ENCODE results near the gene GPR17.

GPR17 gene

DNA sequence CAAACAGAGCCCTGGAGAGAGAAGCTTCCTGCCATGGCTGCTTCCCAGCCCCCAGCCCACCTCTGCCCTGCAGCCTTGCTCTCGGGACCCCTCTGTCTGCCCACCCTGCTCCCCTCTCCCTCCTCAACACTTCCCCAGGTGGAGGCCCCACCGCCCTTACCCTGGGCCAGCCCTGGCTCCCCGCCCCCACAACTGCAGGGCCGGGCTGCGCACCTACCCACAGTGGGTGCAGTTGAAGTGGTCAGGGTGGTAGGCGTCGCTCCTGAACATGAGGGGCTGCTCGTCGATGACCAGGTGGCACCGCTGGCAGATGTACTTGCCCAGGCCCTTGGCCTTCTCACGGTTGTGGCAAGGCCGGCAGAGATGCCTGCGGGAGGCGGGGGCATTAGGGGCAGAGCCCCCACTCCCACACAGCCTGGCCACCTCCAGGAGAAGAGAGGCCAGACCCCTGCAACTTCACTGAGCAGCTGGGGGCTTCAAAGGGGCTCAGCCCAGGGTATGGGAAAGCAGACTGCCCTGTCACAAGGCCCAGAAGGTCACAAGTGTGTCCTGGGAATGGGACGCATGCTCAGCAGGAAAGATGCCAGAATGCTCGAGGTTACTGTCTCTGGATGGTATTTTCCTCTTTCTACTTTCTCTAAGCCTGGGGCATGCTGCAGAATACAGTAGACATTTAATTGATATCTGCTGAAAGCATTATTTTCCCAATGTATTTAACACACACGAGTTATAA lies 3.1 kb upstream of the GPR17 start:
- DNase-seq = no peak

DNA sequence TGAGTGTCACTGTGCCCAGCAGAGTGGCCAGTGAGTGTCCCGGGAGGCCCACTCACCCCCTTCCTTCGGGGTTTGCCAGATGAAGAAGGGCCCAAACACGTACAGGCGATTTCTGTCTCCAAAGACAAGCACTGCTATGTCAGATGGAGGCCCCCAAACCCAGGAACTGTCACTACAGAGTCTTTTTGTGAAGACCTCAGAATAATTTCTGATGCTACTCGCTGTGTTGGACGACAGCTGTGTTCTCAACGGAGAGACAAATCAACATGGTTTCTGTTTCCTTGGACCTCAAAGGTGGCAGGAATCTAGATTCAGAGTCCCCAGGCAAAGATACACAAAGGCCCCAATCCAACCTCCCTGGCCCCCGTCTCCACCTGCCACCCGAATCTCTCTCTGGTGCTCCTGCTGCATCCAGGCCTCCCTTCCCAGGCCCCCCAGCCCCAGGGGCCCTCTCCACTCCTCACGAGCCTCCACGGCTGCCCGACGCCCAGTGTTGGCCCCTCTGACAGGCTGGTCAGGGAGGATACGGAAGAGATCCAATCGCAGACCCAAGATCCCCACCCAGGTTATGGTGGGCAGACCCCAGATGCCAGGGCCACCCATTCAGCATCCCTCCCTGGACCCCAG lies 2.4 kb upstream of the GPR17 start:
- no peak for DNase-seq

DNA sequence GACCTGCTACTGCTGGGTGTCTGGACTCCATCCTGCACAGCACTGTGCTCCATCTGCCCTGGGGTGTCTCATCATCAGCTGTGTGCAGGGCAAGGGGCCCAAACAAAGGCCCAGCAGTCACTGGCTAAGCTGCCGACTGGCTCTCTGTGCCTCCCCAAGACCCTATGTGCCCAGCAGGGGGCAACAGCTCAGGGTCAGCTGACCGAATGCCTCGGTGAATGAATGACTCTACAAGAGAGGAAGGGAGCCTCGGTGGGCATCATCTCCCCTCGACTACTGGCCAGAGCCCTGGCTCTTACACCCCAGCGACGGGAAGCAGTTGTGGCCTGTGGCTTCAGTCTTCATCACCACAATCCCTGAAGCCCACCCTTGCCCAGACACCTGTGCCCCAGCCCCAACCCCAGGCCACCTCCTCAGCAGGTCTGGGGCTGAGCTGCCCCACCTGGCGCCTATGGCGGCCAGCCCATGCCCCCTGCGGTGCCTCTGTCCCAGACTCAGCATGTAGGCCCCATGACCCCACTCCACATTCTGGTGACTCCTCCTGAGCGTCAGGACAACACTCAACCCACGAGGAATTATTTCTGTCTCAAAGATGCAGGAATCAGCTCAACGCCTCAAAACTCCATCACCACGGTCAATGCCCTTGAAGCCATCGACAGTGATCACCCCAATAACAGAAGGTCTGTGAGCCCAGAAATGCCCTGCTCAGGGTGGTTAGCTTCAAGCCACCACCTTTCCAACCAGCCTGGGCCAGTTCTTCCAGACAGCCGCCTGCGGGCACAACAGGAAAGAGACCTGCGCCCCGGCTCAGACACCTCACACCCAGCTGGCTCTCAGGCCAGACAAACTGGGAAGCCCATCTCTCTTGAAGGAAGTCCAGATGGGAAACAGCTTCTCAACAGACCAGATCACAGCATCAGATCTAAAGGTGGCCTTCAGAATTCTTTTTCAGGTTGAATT lies 1.6 kb upstream of the GPR17 start:
- no peak for DNase-seq

DNA sequence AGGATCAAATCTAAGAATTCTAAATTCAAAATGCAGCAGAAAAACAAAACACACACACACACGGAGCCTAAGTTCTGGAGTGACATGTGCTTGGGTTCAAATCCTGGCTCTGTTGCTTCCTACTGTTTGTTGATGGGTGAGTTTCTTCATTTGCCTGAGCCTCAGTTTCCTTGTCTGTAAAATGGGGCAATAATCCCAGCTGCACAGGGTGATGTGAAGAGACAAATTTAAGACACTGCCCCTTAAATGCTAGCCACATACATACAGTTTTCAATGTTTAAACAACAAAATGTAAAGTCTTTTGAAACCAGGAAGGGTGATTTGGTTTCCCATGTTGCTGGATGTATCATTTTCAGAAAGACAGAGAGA lies 943 bp upstream of the GPR17 start:
- DNase-seq = no peak

DNA sequence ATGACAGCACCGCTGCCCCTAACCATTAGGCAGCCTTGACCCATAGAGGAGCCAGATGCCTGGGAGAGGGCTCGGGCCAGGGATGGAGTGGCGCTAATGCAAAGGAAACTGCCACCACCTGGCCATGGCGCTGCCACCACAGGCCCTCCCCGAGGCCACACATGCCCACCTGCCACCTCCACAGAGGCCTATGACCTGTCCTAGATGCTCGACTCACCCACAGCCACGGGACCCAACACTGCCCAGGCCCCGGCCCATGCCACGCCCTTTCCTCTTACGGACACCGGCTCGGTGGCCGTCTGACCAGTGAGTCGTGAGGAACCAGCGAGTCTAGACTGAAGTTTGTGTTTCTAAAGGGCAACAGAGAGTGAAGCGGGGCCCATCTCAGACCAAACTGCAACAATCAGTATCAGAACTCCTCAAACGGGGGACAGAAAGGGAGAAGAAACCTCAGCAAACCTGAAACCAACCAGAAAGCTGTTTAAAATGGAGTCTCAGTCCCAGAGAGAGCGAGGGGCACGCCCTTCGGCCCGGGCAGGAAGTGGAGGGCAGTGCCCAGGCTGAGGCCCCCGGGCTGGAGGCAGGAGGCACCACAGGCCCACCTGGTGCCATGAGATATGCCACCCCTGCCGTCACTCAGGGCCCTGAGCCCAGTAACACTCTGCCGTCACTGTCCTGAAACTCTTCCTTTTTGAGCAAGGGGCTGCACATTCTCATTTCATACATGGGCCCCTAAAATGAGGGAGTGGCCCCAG lies 711 bp downstream of the GPR17 start:
- DNase-seq = no peak

DNA sequence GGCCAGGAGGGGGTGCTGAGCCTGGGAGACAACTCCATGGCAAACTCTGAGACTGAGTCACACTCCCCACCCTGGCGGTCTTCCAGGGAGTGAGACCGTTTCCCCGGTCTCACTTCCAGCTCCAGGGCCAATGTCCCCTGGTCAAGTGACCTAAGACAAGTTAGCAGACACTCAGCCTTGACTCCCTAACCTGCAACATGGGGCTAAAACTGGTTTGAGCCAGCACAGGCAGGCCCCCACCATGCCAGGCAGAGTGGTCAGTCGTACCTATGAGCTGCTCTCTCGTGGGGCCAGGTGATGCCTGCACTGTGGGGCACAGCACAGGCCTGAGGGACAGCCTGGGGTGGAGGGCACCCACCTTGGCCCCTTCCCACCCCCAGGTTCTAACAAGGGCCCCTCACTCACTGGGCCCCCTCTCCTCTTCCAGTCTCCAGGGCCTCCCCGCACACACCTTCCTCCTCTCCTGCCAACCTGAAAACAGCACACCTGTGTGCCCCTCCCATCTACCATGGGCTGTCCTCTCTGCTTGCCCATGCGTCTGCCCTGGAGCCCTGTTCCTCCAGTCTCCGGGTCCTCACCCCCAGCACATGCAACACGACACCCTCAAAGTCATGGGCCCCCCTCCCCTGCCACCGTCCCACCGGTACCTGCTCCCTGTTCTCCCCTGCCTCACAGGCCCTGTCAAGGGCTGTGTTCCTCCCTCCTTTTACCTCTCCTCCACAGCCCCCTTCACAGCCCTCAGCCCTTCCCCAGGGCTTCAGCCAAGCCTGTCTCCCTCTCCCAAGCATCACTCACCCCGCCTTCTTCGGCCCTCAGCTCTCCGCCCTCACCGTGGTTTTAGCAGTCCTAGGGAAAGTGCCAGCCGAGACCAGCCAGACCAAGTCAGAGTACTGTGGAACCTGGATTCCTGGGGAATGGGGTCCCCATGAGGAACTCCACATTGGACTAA lies 1.6 kb downstream of the GPR17 start:
- no peak for DNase-seq

DNA sequence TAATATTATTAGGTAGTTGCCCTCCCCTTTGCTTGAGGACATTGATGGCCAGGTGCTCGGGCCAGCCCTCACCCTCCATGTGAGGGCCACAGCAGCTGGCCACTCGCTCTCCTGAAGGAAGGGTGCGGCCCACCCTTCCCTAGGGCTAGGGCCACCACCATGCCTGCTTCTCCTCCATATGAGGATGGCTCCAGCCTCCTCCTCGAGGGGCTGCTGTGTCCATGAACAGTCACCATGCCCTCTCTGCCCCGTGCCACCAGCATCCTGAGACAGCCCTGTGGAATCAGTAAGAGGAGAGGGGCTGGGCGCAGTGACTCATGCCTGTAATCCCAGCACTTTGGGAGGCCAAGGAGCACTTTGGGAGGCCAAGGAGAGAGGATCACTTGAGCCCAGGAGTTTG lies 2.4 kb downstream of the GPR17 start:
- no peak for DNase-seq

DNA sequence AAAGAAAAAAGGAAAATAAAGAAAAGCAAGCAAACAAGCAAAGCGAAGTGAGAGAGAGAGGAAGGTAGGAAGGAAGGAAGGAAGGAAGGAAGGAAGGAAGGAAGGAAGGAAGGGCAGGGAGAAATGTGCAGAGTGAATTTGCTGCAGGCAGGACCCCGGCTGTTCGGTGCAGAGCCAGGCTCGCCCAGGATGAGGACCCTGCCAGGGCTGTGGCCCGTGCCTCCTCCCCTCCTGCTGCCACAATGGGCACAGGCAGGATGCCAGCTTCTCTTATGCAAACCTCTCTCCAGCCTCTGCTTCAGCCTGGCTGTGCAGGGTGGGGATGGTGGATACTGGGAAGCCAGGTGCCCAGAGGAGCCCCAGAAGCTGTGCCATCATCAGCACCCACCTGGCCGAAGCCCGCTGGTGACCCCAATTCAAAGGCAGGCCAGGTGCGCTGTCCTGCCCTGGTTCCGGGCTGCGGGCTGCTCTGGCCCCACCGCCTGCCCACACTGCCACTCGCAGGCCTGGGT lies 3.2 kb downstream of the GPR17 start:
- no peak for DNase-seq

DNA sequence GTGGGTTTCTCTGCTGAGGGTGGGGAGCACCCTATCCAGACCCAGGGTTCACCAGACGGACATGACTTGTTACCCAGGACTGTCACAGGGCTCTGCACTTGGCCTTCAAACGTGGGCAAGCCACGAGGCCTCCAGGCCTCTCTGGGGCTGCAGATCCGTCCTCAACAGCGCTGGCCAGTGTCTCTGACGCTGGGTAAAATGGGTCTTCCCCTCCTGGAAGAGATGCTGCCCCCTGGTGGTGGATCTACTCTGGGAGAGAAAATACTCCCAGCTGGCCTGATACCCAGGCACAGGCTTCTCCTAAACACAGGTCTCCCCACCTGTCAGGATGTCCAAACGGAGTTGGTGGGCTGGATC lies 3.7 kb downstream of the GPR17 start:
- peak; percentile 78 for DNase-seq

DNA sequence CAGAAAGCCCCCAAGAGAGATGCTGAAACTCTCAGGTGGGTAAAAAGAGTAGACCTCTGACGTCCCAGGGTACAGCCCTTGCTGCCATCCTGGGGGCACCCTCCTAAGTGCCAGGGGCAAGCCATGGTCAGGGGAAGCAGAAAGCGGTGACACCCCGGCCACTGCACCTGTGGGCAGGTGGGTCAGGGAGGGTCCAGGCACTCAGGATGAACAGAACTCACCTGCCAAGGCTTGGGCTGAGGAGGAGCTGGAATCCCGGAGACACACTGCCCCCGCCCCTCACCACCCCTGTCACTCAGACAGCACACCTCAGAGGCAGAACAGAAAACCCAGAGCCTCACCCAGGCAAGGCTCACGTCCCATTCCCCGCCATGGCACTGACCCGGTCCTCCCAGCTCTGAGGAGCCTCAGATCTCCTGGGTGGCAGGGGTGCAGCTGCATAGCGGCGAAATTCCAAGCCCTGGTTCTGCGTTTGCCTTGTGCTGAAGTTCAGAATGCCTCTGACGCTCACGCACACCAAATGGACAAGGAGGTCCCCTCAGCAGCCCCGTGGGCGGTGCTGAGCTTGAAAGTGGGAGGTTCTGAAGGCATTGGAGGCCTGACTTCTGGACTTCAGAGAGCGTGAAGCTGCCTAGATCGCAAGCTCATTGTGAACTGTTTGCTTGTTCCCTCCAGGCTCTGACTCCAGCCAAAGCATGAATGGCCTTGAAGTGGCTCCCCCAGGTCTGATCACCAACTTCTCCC lies 4.3 kb downstream of the GPR17 start:
- no peak for DNase-seq

DNA sequence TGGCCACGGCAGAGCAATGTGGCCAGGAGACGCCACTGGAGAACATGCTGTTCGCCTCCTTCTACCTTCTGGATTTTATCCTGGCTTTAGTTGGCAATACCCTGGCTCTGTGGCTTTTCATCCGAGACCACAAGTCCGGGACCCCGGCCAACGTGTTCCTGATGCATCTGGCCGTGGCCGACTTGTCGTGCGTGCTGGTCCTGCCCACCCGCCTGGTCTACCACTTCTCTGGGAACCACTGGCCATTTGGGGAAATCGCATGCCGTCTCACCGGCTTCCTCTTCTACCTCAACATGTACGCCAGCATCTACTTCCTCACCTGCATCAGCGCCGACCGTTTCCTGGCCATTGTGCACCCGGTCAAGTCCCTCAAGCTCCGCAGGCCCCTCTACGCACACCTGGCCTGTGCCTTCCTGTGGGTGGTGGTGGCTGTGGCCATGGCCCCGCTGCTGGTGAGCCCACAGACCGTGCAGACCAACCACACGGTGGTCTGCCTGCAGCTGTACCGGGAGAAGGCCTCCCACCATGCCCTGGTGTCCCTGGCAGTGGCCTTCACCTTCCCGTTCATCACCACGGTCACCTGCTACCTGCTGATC lies 4.9 kb downstream of the GPR17 start:
- no peak for DNase-seq

DNA sequence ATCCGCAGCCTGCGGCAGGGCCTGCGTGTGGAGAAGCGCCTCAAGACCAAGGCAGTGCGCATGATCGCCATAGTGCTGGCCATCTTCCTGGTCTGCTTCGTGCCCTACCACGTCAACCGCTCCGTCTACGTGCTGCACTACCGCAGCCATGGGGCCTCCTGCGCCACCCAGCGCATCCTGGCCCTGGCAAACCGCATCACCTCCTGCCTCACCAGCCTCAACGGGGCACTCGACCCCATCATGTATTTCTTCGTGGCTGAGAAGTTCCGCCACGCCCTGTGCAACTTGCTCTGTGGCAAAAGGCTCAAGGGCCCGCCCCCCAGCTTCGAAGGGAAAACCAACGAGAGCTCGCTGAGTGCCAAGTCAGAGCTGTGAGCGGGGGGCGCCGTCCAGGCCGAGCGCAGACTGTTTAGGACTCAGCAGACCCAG lies 5.4 kb downstream of the GPR17 start:
- no peak for DNase-seq

DNA sequence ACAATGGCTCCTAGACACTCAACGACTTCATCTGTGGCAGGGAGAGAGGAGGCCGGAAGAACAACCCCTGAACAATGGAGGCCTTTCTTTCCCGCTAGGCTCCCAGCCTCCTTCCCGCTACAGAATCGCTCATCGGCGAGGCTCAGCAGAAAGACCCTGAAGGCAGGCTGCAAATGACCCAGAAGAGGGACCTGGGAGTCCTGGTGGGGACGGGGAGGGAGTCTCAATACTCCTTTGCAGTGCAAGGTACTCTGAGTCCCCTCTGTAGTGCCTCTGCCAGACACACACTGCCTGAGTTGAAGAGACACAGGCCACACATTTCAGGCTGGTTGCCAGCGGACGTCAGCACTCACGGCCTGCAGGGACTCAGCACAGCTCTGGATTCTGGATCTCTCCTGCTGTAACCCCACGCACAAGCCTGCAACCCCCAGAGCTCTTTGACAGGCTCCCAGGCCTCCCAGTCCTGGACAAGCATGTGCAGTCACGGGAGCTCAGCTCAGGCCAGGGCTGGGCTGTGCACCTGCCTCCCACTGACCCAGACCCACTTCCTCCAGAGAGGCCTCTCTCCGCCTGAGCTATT lies 6.1 kb downstream of the GPR17 start:
- no peak for DNase-seq

DNA sequence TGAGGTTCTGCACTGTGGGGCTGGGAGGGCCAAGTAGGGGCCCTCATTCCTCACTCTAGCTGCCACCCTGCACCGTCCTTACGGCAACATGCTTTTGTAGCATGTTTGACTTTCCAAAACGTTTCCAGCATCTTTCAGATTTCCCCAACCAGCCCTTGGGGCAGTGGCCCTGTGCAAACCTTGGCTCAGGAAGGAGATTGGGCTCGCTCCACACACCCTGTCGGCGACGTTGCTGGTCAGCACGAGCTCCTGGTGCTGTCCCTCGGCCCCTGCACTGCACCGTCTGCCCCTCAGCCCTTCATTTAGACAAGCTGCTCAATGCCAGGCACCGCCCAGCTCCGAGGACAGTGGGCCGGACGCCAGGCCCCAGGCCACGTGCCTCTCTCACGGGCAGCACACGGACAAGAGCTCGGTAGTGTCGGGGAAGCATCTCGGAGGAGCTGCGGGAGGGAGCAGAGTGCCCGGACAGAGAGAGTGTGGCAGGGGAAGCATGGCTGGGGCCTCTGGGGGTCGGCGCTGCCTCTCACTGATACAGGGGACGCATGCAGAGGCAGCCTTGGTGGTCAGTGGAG lies 6.9 kb downstream of the GPR17 start:
- DNase-seq = no peak

DNA sequence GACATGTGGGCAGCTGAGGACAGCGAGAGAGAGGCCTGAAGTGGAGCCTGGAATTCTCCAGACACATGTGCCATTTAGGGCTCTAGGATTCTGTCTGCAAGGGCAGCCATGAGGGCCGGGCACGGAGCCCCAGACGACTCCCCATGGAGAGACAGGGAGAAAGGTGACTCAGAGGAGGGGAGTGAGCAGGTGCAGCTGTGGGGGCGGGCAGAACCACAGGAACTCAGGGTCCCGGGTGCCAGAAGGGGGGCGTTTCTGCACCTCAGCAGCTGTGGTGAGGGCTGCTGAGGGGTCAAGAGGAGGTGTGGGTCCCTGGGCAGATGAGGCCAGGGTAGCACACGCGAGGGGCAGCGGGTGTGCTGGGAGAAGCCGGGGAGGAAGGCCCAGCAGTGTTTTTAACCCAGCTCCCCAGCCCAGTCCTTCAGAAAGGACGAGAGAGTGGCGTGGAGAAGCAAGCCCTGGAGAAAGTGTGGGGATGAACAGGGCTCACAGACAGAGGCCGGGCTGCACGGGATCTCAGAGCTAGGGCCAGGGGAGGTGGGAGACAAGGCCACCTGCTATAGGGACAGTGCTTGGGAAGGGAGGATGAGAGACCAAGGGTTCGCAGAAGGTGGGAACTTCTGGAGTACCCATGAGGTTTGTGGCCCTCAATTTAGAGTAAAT lies 7.6 kb downstream of the GPR17 start:
- DNase-seq = no peak

DNA sequence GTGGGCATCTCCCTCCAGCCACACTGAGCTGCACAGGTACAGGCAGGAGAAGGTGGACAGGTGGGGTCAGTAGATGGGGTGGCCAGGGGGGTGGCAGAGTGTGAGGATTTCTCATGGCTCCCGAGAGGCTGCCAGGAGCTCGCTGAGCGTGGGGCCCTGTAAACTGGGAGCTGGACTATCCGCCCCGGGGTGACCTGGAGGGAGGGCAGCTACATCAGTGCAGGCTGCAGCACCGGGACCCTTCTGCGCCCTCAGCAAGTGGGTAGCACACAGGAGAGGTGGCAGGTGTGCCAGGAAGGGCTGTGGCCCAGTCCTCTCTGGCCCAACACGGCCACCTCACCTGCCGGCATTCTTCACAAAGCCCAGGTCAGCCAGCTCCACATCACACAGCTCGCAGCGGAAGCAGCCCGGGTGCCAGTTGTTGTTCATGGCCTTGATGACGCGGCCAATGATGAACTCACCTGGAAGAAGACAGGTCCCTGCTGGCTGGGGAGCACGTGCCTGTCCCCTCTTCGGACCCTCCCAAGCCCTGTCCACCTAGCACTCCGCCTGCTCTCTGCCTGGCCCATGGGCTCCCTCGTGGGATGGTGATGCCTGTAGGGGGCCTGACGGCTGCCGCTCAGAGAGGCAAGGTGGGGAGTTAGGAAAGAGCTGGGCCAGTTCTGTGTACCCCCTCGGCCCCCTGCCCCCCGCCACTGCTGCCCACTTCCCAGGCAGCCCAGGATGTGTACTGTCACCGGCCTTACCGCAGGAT lies 8.3 kb downstream of the GPR17 start:
- no peak for DNase-seq

DNA sequence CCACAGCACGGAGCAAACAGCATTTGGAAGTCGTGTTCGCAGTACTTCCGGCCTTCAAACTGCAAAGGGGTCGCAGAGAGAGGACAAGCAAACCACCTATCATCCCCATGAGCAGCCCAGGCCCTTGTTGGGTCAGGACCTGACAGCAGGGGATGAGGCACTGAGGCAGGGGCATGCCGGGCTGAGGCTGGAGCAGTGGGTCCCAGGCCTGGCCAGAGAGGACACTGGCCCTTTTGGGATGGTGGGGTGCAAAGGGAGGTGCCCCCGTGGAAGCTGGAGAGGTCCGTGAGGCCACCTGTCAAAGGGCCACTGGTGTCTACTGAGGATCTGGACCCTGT lies 8.9 kb downstream of the GPR17 start:
- DNase-seq = no peak

Measured in stimulated activated CD4-positive, alpha-beta T cell treated with anti-CD3 and anti-CD28 coated beads, Interleukin-1b, Interleukin-23, amount 100 ng/mL, for 48 hours (primary cell).